ENCODE measurements around the gene EEFSEC. TPM values are rescaled to one million over a fixed set of nuclear protein-coding genes. Genes with fewer than 3 reads are reported as not detected.

The EEFSEC gene
- total RNA-seq, 2 experiments from 2014 or later = 19.2 to 19.6 TPM

DNA sequence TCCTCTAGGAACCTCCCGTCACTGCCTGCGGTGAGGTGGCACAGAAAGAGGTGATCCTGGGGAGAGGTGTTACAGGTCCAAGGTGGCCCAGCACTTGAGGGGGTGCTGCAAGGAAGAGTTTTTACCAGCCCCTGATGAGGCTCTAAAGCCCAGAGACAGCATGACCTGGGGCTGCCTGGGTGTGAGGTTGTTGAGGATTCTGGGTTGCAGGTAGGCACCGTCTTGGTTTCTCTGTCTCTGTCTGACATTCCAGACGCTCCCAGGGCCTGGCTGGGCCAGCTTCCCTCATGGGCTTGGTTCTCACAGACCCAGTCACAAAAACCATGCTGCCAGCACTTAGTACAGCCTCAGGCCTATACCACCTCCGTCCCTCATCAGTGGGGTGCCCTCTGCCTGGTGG is 282.3 kb downstream of the EEFSEC start:
- ATAC-seq (no peak), DNase-seq (no peak)
- TF ChIP-seq, protein P1, sequence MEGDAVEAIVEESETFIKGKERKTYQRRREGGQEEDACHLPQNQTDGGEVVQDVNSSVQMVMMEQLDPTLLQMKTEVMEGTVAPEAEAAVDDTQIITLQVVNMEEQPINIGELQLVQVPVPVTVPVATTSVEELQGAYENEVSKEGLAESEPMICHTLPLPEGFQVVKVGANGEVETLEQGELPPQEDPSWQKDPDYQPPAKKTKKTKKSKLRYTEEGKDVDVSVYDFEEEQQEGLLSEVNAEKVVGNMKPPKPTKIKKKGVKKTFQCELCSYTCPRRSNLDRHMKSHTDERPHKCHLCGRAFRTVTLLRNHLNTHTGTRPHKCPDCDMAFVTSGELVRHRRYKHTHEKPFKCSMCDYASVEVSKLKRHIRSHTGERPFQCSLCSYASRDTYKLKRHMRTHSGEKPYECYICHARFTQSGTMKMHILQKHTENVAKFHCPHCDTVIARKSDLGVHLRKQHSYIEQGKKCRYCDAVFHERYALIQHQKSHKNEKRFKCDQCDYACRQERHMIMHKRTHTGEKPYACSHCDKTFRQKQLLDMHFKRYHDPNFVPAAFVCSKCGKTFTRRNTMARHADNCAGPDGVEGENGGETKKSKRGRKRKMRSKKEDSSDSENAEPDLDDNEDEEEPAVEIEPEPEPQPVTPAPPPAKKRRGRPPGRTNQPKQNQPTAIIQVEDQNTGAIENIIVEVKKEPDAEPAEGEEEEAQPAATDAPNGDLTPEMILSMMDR (IDR thresholded peaks at IDR 0.05) = no peak
- H3K4me3 Mint-ChIP-seq = no peak overlapping the region
- ChIA-PET POLR2A (interaction anchor here (1.1 kb wide), 1 partner anchor 47 kb away, joined by 3 read pairs; no protein-coding TSS in a partner anchor), CTCF (interaction anchor here (2.3 kb wide), 1 partner anchor 10 kb away, joined by 7 read pairs; no protein-coding TSS in a partner anchor)
- no peaks in the 10 kb centered on the region for H3K9me3 Mint-ChIP-seq
- intact Hi-C loops (cut with micrococcal nuclease) = no loop called here
- peaks cover 37% of the 10 kb centered on the region for H3K27me3 Mint-ChIP-seq
- no peaks in the 10 kb centered on the region for H3K36me3 Mint-ChIP-seq (ENCODE audit: low read depth)
- peaks cover 6% of the 10 kb centered on the region for H3K4me1 Mint-ChIP-seq (ENCODE audit: low read depth)
- no peak overlapping the region for H3K27ac Mint-ChIP-seq

GRCh38 chr3:128436214-128436613 is 282.9 kb downstream of the EEFSEC start:
- no peaks in the 10 kb centered on the region for H3K36me3 Mint-ChIP-seq (ENCODE audit: low read depth)
- H3K4me1 Mint-ChIP-seq (ENCODE audit: low read depth) = peaks cover 6% of the 10 kb centered on the region
- ChIA-PET POLR2A (no interaction called here), CTCF (interaction anchor here (2.3 kb wide), 1 partner anchor 10 kb away, joined by 7 read pairs; no protein-coding TSS in a partner anchor)
- DNase-seq (no peak), ATAC-seq (no peak)
- H3K27me3 Mint-ChIP-seq = peaks cover 32% of the 10 kb centered on the region
- H3K27ac Mint-ChIP-seq = no peak overlapping the region
- no peak overlapping the region for H3K4me3 Mint-ChIP-seq
- H3K9me3 Mint-ChIP-seq = no peaks in the 10 kb centered on the region
- intact Hi-C loops (cut with micrococcal nuclease) = no loop called here
- TF ChIP-seq, protein P1 (IDR thresholded peaks at IDR 0.05) = no peak

GRCh38 chr3:128438488-128439072 is 285.3 kb downstream of the EEFSEC start:
- Mint-ChIP-seq H3K27me3 (peaks cover 19% of the 10 kb centered on the region), H3K4me1 (ENCODE audit: low read depth) (no peaks in the 10 kb centered on the region), H3K36me3 (ENCODE audit: low read depth) (no peaks in the 10 kb centered on the region), H3K9me3 (no peaks in the 10 kb centered on the region), H3K4me3 (no peak overlapping the region), H3K27ac (no peak overlapping the region)
- ATAC-seq (peak; percentile 27), DNase-seq (no peak)
- intact Hi-C loops (cut with micrococcal nuclease) = no loop called here
- ChIA-PET POLR2A (no interaction called here), CTCF (interaction anchor here (0.8 to 1.9 kb wide), 7 partner anchors 12 to 68 kb away, joined by 3 to 4 read pairs (median 4); no protein-coding TSS in a partner anchor)
- TF ChIP-seq, protein P1 (IDR thresholded peaks at IDR 0.05) = peak; percentile 29

DNA sequence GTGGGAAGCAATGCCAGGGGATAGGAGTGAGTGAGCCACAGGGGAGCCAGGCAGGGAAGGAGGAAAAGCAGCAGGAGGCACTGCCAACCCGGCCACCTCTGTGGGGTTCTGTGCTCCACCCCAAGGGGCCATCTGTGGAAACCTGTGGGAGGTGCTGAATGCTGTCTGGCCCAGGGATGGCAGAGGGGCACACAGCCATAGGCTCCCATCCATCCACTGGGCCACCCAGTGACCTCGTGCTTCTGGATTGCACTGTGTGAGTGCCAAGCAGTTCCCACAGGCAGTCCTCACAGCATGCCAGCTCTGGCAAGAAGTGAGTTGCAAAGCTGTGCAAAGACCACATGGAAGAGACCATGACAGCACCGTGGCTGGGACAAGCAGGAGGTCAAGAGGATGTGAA is 285.9 kb downstream of the EEFSEC start:
- TF ChIP-seq, protein P1 (IDR thresholded peaks at IDR 0.05) = no peak
- intact Hi-C loops (cut with micrococcal nuclease) = no loop called here
- Mint-ChIP-seq H3K4me3 (no peak overlapping the region), H3K4me1 (ENCODE audit: low read depth) (no peaks in the 10 kb centered on the region), H3K36me3 (ENCODE audit: low read depth) (no peaks in the 10 kb centered on the region), H3K27ac (no peak overlapping the region), H3K9me3 (no peaks in the 10 kb centered on the region), H3K27me3 (peaks cover 14% of the 10 kb centered on the region)
- DNase-seq = no peak
- CTCF ChIA-PET = interaction anchor here (0.8 to 1.9 kb wide), 5 partner anchors 12 to 58 kb away, joined by 3 to 4 read pairs (median 4); no protein-coding TSS in a partner anchor
- POLR2A ChIA-PET = no interaction called here
- ATAC-seq = no peak

DNA sequence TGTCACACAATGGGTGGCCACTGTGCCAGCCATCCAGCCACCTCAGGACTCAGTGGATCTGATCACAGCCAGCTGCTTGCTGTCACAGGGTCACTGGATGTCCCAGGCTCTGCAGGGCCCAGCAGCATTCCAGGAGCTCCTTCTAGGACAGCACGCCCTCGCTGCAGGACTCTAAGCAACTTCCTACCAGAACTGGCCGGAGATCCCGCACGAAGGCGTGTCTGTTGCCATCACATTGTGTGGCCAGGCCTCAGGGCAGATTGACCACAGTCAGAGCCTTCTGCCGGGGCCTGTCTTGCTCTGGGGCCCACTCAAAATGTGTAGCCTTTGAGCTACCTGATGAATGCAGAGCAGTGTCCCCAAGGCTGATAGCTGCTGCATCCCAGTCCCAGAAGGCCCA is 288.8 kb downstream of the EEFSEC start:
- Mint-ChIP-seq H3K36me3 (ENCODE audit: low read depth) (no peaks in the 10 kb centered on the region), H3K27ac (no peak overlapping the region), H3K9me3 (peaks cover 6% of the 10 kb centered on the region), H3K4me1 (ENCODE audit: low read depth) (peaks cover 2% of the 10 kb centered on the region), H3K27me3 (peaks cover 6% of the 10 kb centered on the region), H3K4me3 (no peak overlapping the region)
- DNase-seq = no peak
- ATAC-seq = no peak
- TF ChIP-seq, protein P1 (IDR thresholded peaks at IDR 0.05) = no peak
- CTCF ChIA-PET = interaction anchor here (1.0 to 3.1 kb wide), 5 partner anchors 10 to 142 kb away, joined by 3 to 10 read pairs (median 4); no protein-coding TSS in a partner anchor
- POLR2A ChIA-PET = no interaction called here
- intact Hi-C loops (cut with micrococcal nuclease) = loop anchor here (5.0 kb wide), 1 partner anchor 50 kb away; the partner anchor contains the start of gene GATA2
